ENCODE data around the gene SUZ12. TPM values are rescaled to one million over a fixed set of nuclear protein-coding genes. Genes with fewer than 3 reads are reported as not detected.
"Not testable (repeated sequence)": the region's sequence is repeated elsewhere in the genome, so short reads cannot be mapped to it uniquely, and the experiment has no call there.

Gene SUZ12
- total RNA-seq, 1 experiment from 2014 or later, result 55.6 TPM

GRCh38 chr17:31931756-31932155 is 5.1 kb upstream of the SUZ12 start:
- Mint-ChIP-seq H3K9me3 (ENCODE audit: unreplicated experiment) (no peaks in the 10 kb centered on the region), H3K4me3 (ENCODE audit: unreplicated experiment) (no peak overlapping the region), H3K27me3 (ENCODE audit: insufficient read depth, unreplicated experiment) (no peaks in the 10 kb centered on the region), H3K27ac (ENCODE audit: unreplicated experiment) (no peak overlapping the region), H3K36me3 (ENCODE audit: insufficient read depth, unreplicated experiment) (no peaks in the 10 kb centered on the region), H3K4me1 (ENCODE audit: low read depth, unreplicated experiment) (no peaks in the 10 kb centered on the region)
- no peaks in the 10 kb centered on the region for H3K36me3 ChIP-seq (ENCODE audit: control insufficient read depth, insufficient read depth, low read length)
- no peak for TF ChIP-seq CTCF (IDR thresholded peaks at IDR 0.05; ENCODE audit: insufficient read depth in 1 of 2, low read depth in 1 of 2, low read length in 1 of 2, severe bottlenecking in 1 of 2, unreplicated experiment in 1 of 2)
- POLR2A ChIA-PET, result no interaction called here
- no TSS peak for BruUV-seq (replicated peaks)
- intact Hi-C loops (cut with micrococcal nuclease; ENCODE audit: unreplicated experiment), result no loop called here
- H3K9me3 ChIP-seq, result no peaks in the 10 kb centered on the region
- H3K4me3 ChIP-seq (ENCODE audit: low read depth, low read length), result no peak overlapping the region
- H3K4me1 ChIP-seq, result peaks cover 6% of the 10 kb centered on the region; the same call in 1 of the 2 replicates
- H3K27me3 ChIP-seq (replicated peaks; ENCODE audit: control insufficient read depth, insufficient read depth, low read length), result no peaks in the 10 kb centered on the region
- CTCF ChIA-PET, result no interaction called here
- DNase-seq, result no peak

GRCh38 chr17:31935512-31935911 is 1.3 kb upstream of the SUZ12 start:
- intact Hi-C loops (cut with micrococcal nuclease; ENCODE audit: unreplicated experiment), result no loop called here
- Mint-ChIP-seq H3K36me3 (ENCODE audit: insufficient read depth, unreplicated experiment) (peaks cover 11% of the 10 kb centered on the region), H3K27ac (ENCODE audit: unreplicated experiment) (peak overlapping the region; percentile 85), H3K4me3 (ENCODE audit: unreplicated experiment) (peak overlapping the region; percentile 79), H3K4me1 (ENCODE audit: low read depth, unreplicated experiment) (no peaks in the 10 kb centered on the region), H3K27me3 (ENCODE audit: insufficient read depth, unreplicated experiment) (no peaks in the 10 kb centered on the region), H3K9me3 (ENCODE audit: unreplicated experiment) (no peaks in the 10 kb centered on the region)
- CTCF ChIA-PET, result interaction anchor here (0.6 kb wide), 1 partner anchor 9 kb away, joined by 3 read pairs; no protein-coding TSS in a partner anchor
- H3K36me3 ChIP-seq (ENCODE audit: control insufficient read depth, insufficient read depth, low read length), result no peaks in the 10 kb centered on the region
- POLR2A ChIA-PET, result interaction anchor here (0.5 kb wide), 1 partner anchor 48 kb away, joined by 3 read pairs; no protein-coding TSS in a partner anchor
- H3K4me1 ChIP-seq, result peaks cover 6% of the 10 kb centered on the region; the same call in 1 of the 2 replicates
- no TSS peak for BruUV-seq (replicated peaks)
- DNase-seq, result no peak
- TF ChIP-seq CTCF (IDR thresholded peaks at IDR 0.05; ENCODE audit: insufficient read depth in 1 of 2, low read depth in 1 of 2, low read length in 1 of 2, severe bottlenecking in 1 of 2, unreplicated experiment in 1 of 2), result no peak
- H3K9me3 ChIP-seq, result no peaks in the 10 kb centered on the region
- no peaks in the 10 kb centered on the region for H3K27me3 ChIP-seq (replicated peaks; ENCODE audit: control insufficient read depth, insufficient read depth, low read length)
- no peak overlapping the region for H3K4me3 ChIP-seq (ENCODE audit: low read depth, low read length)

- DNase-seq; intact Hi-C loops (cut with micrococcal nuclease; ENCODE audit: unreplicated experiment); H3K9me3 Mint-ChIP-seq (ENCODE audit: unreplicated experiment); H3K4me1 ChIP-seq; POLR2A ChIA-PET; H3K9me3 ChIP-seq; CTCF ChIA-PET; H3K36me3 ChIP-seq (ENCODE audit: control insufficient read depth, insufficient read depth, low read length); H3K4me1 Mint-ChIP-seq (ENCODE audit: low read depth, unreplicated experiment); H3K27me3 Mint-ChIP-seq (ENCODE audit: insufficient read depth, unreplicated experiment); H3K27me3 ChIP-seq (replicated peaks; ENCODE audit: control insufficient read depth, insufficient read depth, low read length): not testable (repeated sequence)
- peaks cover 37% of the 10 kb centered on the region for H3K36me3 Mint-ChIP-seq (ENCODE audit: insufficient read depth, unreplicated experiment)
- peak overlapping the region; percentile 77 for H3K4me3 Mint-ChIP-seq (ENCODE audit: unreplicated experiment)
- H3K4me3 ChIP-seq (ENCODE audit: low read depth, low read length), result peak overlapping the region; percentile 31
- peak overlapping the region; percentile 57 for H3K27ac Mint-ChIP-seq (ENCODE audit: unreplicated experiment)
- BruUV-seq (replicated peaks), result TSS peak; percentile 46
These were observed 1.3 kb downstream of the SUZ12 start for GRCh38 chr17:31937926-31938641.

GRCh38 chr17:31941916-31942315 is 5.1 kb downstream of the SUZ12 start:
- H3K9me3 Mint-ChIP-seq (ENCODE audit: unreplicated experiment); H3K27ac Mint-ChIP-seq (ENCODE audit: unreplicated experiment); H3K27me3 ChIP-seq (replicated peaks; ENCODE audit: control insufficient read depth, insufficient read depth, low read length); POLR2A ChIA-PET; BruUV-seq (replicated peaks); H3K27me3 Mint-ChIP-seq (ENCODE audit: insufficient read depth, unreplicated experiment); H3K36me3 ChIP-seq (ENCODE audit: control insufficient read depth, insufficient read depth, low read length); H3K4me3 Mint-ChIP-seq (ENCODE audit: unreplicated experiment); H3K4me1 Mint-ChIP-seq (ENCODE audit: low read depth, unreplicated experiment); H3K4me3 ChIP-seq (ENCODE audit: low read depth, low read length); DNase-seq; H3K9me3 ChIP-seq; intact Hi-C loops (cut with micrococcal nuclease; ENCODE audit: unreplicated experiment); H3K4me1 ChIP-seq; CTCF ChIA-PET: not testable (repeated sequence)
- H3K36me3 Mint-ChIP-seq (ENCODE audit: insufficient read depth, unreplicated experiment), result peaks cover 56% of the 10 kb centered on the region

- H3K27me3 Mint-ChIP-seq (ENCODE audit: insufficient read depth, unreplicated experiment); H3K36me3 ChIP-seq (ENCODE audit: control insufficient read depth, insufficient read depth, low read length); BruUV-seq (replicated peaks); POLR2A ChIA-PET; H3K9me3 Mint-ChIP-seq (ENCODE audit: unreplicated experiment); H3K4me1 ChIP-seq; H3K4me1 Mint-ChIP-seq (ENCODE audit: low read depth, unreplicated experiment); CTCF ChIA-PET; H3K9me3 ChIP-seq; H3K27me3 ChIP-seq (replicated peaks; ENCODE audit: control insufficient read depth, insufficient read depth, low read length); DNase-seq; H3K4me3 ChIP-seq (ENCODE audit: low read depth, low read length); H3K4me3 Mint-ChIP-seq (ENCODE audit: unreplicated experiment); H3K27ac Mint-ChIP-seq (ENCODE audit: unreplicated experiment); intact Hi-C loops (cut with micrococcal nuclease; ENCODE audit: unreplicated experiment): not testable (repeated sequence)
- peaks cover 59% of the 10 kb centered on the region for H3K36me3 Mint-ChIP-seq (ENCODE audit: insufficient read depth, unreplicated experiment)
These were observed 5.6 kb downstream of the SUZ12 start for GRCh38 chr17:31942396-31942795.

All from Caco-2 (cell line).